GM21723 (cell line): ENCODE data around the gene C2CD4B.

Source experiments
- ATAC-seq: cut with Tn5 transposase; IDR thresholded peaks from one replicate; pipeline ENCODE4 v1.9.1; 2021; ENCODE audit warnings: mild to moderate bottlenecking, moderate library complexity; ENCODE audit not compliant: unreplicated experiment

C2CD4B gene

GRCh38 chr15:62119874-62120273 lies 45.2 kb downstream of the C2CD4B start:
- no peak for ATAC-seq

- ATAC-seq = no peak
Observed at GRCh38 chr15:62119227-62119864, 45.7 kb downstream of the C2CD4B start.

- ATAC-seq = no peak
Observed at GRCh38 chr15:62118520-62119226, 46.4 kb downstream of the C2CD4B start.

GRCh38 chr15:62115847-62116246 lies 49.2 kb downstream of the C2CD4B start:
- ATAC-seq = no peak
